OCI-LY7 (cell line): ENCODE measurements around the gene UBL5.
"Not testable (repeated sequence)": the region's sequence is repeated elsewhere in the genome, so short reads cannot be mapped to it uniquely, and the experiment has no call there.

ENCODE experiments used
- EZH2phosphoT487 ChIP-seq: fragments of 200-600 bp; sonication (generic); IDR thresholded peaks from 2 replicates; pipeline ENCODE4 v1.6.1; 2018; ENCODE audit warnings: low read depth, borderline replicate concordance, mild to moderate bottlenecking, mixed run types, antibody characterized with exemption, low read length, moderate library complexity, mixed read lengths
- TF ChIP-seq, protein P1 (sequence below): fragments of 200-600 bp; sonication (generic); conservative IDR thresholded peaks from 2 replicates; pipeline ENCODE4 v1.5.1; 2014; ENCODE audit warnings: mild to moderate bottlenecking, antibody characterized with exemption, low read length, moderate library complexity, mixed read lengths

DNA sequence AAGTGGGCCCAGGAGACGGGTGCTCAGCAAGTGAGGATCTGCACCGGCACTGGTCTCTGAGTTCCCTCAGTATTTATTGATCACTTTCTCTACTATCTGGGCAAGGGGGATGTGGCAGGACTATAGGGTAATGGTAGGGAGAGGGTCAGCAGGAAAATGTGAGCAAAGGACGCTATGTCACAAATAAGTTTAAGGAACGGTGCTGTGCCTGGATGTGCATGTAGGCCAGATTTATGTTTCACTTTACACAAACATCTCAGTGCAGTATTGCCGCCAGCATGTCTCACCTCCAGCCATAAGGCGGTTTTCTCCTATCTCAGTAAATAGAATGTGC, 43.6 kb upstream of the UBL5 start:
- TF ChIP-seq, protein P1, sequence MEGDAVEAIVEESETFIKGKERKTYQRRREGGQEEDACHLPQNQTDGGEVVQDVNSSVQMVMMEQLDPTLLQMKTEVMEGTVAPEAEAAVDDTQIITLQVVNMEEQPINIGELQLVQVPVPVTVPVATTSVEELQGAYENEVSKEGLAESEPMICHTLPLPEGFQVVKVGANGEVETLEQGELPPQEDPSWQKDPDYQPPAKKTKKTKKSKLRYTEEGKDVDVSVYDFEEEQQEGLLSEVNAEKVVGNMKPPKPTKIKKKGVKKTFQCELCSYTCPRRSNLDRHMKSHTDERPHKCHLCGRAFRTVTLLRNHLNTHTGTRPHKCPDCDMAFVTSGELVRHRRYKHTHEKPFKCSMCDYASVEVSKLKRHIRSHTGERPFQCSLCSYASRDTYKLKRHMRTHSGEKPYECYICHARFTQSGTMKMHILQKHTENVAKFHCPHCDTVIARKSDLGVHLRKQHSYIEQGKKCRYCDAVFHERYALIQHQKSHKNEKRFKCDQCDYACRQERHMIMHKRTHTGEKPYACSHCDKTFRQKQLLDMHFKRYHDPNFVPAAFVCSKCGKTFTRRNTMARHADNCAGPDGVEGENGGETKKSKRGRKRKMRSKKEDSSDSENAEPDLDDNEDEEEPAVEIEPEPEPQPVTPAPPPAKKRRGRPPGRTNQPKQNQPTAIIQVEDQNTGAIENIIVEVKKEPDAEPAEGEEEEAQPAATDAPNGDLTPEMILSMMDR = not testable (repeated sequence)
- TF ChIP-seq EZH2phosphoT487 = not testable (repeated sequence)
